Sciatic nerve (tissue), 2 donors: Measurements from ENCODE around the gene RNASE8. TPM values are rescaled to one million over a fixed set of nuclear protein-coding genes. Genes with fewer than 3 reads are reported as not detected.
A peak's percentile ranks its signal among the peaks of the same experiment; 100 is the strongest.

ENCODE experiments used
- ATAC-seq: fragments of 200-7000 bp; cut with Tn5 transposase; one replicate; pipeline ENCODE4 v1.9.1; 2020; ENCODE audit warnings: mild to moderate bottlenecking, moderate library complexity
- DNase-seq: peaks from one replicate; pipeline ENCODE4 v3.0.0-alpha.2; 2020; ENCODE audit warnings: low spot score
- intact Hi-C: fragments of 100-400 bp; cut with DNase I; formaldehyde crosslinking; loops from one replicate; pipeline ENCODE4 v1.14.2; 2022
- total RNA-seq: library from RNA; stranded (reverse); fragmentation: NEBNext Ultra II Directional; extraction: Animal tissue kit (Norgen Biotek cat#: 25700); gene quantifications from one replicate; pipeline ENCODE4 v1.2.1, GENCODE V29; 2021
- donor health status: DM: no; HTN: no; CAD: no.
- donor health status: DM: no; HTN: no; CAD: no.

Gene RNASE8
- total RNA-seq, 1 donor from 2014 or later: not detected

DNA sequence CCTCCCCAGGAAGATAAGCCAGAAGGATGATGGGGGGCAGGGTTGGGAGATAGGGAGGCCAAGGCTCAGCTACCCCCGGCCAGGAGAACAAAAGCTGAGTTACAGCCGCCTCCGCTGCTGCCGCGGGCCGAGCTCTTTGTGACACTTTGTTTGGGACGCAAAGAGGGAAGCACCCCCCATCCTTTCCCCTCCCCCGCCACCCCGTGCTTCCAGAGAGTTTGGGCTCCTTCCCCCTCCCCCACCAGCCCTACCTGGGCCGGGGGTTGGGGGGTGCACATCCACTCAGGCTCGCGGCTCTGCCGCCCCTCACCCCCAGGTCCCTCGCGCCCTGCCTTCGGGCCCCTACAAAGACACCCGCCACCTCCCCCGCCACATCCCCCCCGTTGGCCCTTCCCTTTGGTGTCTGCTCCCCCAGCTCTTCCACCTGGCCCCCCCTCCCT is 40.0 kb downstream of the RNASE8 start:
- intact Hi-C loops: no loop called here
- DNase-seq (no peak), ATAC-seq (peak; percentile 41)

DNA sequence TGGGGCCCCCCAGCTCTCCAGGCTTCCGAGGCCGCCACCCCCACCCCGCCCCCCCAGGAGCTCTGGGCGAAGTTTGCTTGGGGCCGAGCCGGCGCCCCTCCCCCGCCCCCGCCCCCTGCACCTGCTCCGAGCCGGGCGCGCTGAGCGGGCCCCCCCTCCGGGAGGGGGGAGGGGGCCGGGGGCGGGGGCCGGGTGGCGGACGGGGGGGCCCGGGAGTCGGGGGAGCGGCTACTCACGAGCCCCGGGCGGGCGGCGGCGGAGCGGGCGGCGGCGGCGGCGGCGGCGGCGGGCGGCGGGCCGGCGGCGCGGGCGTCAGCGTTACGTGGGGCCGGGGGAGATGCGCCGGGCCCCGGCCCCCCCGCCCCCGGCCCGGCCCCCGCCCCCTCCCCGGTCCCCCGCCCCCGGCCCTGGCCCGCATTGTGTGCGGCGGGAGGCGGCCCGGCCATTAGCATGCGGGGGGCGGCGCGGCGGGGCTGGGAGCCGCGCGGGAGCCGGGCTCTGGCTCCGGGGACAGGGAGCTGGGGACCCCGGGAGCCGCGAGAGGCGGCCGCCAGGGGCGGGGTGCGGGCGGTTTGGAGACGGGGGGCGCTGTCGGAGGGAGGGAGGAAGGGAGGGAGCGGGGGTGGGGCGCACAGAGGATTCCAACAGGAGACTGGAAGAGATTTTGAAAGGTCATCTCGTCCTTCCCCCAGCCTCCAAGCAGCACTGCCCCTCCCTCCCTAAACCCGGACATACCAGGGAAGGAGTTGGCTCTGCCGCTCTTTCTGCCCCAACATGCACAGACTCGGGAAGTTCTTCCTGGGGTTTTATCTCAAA is 40.7 kb downstream of the RNASE8 start, which contains the start of gene ZNF219:
Gene ZNF219, minus strand, starts transcription at position 580 of the 816 bp plus-strand sequence. CDS start 5,064 bp downstream, outside the sequence.
- ATAC-seq: peak; percentile 37
- peak; percentile 78 for DNase-seq
- intact Hi-C loops: no loop called here

DNA sequence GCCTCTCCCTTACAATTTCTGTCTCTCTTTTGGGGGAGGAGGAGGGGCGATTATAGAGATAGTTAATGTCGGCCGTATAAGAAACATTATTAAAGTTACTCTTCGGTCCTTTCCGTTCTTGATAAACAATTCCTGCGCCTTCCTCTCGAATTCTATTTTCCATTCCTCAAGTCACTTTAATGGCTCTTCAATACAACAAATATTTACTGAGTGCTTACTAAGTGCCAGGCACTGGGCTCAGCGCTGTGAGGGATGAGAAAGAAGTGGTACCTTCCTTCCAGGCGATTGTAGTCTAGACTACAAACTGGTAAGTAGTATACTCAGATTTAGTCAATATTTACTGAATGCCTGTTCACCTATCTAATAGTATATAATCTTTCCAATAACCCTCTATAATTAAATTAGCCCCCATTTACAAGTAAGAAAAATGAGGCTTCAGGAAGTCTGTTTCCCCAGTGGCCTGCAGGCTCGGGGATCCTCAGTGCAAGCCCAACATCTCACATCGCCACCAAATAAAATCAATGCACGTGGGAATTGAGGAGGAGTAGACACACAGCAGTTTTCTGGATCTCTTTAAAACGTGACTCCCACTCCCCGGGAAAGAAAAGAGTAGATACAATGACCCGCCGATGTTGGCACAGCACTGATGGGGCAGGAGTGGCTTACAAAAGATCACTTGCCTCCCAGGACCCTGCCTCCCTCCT is 41.4 kb downstream of the RNASE8 start:
- no peak for DNase-seq
- ATAC-seq: no peak
- intact Hi-C loops: no loop called here

DNA sequence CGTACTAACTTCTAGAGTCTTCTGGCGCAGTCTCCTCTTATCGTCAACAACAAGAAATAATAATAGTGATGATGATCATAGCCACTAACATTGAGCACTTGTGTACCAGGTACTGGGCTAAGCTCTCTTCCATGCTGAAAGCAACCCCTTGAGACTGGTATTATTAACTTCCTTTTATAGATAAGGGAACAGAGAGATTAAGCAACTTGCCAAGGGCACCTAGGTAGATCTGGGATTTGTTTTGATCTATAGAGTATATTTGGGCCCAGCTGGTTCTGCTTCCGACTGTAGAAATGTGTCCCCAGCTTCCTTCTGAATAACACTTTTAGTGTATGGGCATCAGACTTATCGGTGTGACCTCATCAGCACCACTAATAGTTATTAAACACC is 42.0 kb downstream of the RNASE8 start:
- DNase-seq: no peak
- intact Hi-C loops: no loop called here
- no peak for ATAC-seq

DNA sequence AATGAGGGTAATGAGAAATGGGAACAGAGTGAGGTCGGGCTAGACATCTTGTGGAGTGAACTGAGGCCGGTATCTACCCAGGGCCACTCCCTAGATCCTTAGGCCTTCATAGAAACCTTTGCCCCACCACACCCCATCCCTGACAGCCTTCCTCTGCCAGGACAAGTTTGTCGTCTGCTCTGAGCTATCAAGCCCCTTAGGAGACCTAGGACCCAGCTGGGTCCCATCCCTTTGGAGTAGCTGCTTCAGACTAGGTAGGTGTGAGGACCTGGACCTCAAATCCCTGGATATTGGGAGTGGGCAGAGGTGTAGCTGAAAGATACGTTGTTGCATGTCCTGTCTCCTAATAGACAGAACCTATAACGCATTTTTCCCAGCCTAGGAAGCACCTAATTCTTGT is 43.3 kb downstream of the RNASE8 start, which contains the start of gene TMEM253:
Gene TMEM253, plus strand, starts transcription at position 136 of the 400 bp plus-strand sequence. CDS start 278 bp downstream, outside the sequence.
- intact Hi-C loops: no loop called here
- no peak for ATAC-seq
- no peak for DNase-seq

DNA sequence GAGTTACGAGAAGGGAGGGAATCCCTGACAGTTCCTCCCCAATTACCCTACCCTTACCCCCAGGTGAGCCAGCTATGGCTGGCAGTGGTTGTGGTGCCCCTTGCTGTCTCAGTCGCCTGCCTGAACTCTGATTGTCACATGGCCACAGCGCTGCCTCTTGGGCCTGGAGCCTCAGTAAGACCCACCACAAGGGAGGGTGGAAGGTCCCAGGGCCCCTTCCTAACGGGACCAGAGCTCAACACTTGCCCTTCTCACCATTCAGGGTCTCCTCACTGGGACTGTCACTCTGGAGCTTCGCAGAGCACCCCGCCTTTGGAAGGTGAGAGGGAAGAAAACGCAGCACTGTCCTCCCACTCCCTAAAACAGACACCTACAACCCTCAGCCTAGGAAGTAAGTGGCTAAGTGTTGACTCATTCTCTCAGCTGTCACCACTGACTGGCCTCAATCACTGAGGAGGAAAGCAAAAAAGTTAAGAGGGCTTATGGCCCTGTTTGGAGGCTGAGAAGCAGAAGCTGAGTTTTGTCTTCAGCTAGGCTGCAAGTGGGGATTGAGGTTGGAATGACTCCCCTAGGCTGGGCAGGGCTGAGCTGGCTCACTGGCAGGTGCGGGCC is 44.3 kb downstream of the RNASE8 start:
- no peak for DNase-seq
- no peak for ATAC-seq
- intact Hi-C loops: no loop called here

DNA sequence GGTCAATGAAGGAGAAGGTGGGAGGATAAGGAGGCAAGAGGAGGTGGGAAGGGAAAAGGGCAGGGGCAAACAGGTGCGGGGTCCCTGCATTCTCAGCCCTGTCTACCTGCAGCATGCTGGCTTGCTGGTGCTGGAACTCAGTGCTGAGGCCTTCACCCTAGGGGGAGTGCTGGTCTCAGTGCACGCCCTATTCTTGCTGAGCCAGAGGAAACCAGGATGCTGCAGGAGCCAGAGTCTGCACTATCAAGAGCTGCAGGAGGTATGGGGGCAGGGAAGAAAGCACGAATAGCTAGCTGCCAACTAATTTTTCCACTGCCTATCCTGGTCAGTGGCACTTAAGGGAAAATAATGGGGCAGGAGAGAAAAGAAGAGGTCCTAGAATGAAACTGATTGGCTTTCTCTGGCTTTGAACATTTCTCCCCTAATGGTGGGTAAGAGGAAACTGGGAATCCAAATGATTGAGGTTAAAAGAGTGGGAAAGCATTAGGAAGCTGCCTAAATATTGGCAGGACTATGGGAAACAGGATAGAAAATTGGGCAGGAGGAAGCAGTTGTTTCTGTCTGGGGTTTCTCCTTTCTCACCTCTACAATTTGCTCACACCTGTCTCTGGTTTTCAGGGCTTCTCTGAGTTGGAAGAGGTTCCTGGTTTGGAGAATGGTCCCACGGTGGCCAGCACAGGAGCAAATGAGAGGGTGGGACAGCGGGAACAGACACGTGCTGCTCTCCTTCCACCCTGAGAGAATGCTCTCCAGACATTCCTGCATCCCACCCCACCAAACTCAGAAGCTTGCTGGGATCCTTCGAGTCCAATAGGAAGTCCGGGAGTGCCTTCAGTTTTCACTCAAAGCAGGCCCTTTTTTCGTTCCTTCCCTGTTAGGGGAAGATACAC is 45.1 kb downstream of the RNASE8 start:
- intact Hi-C loops: no loop called here
- ATAC-seq: no peak
- no peak for DNase-seq

DNA sequence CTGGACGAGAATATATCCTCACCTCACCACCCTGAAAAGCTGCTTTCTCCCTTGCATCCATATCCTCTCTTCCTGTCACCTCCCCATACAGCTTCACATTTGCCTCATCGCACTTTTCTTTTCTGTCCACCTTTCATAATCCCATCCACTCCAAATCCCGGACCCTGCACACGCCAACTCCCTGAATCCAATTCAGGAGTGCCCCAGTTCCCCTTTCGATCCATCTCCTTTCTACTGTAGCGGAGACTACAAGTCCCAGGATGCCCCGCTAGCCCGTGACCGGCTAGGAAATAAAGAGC is 45.7 kb downstream of the RNASE8 start:
- intact Hi-C loops: no loop called here
- no peak for DNase-seq
- no peak for ATAC-seq

DNA sequence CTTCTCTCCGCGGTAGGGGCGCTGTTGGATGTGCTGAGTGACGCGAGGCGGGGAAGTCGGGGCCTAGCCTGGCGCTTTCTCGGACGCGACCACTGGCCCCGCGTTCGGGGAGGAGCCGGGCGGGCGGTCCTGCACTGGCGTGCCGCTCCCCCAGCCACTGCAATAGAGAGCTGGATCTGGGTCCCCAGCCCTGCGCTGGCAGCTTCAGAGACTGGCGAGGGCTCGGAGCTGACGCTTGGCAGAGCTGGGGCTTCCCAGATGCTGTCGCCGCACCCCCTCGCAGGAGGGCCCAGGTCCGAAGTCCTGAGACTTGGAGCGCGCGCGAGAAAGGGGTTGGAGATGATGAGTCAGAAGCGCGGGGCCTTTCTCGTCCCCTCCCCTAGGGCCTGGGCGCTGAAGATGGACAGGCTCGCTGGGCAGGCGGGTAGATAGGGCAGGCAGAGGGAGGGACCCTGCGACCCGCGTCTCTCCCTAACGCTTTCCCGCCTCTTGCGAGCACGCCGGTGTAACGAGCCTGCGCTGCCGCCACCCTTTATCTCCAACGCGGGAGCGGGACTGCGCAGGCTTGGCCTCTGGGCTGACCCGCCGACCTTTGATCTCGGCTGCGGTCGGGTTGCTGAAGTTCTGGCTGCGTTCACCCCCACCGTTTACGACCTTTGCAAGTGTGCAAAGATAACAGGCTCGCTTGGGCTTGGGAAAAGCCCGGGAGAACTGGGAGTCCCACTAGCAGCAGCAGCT is 46.3 kb downstream of the RNASE8 start:
- DNase-seq: peak; percentile 97
- peak; percentile 97 for ATAC-seq
- intact Hi-C loops: no loop called here

DNA sequence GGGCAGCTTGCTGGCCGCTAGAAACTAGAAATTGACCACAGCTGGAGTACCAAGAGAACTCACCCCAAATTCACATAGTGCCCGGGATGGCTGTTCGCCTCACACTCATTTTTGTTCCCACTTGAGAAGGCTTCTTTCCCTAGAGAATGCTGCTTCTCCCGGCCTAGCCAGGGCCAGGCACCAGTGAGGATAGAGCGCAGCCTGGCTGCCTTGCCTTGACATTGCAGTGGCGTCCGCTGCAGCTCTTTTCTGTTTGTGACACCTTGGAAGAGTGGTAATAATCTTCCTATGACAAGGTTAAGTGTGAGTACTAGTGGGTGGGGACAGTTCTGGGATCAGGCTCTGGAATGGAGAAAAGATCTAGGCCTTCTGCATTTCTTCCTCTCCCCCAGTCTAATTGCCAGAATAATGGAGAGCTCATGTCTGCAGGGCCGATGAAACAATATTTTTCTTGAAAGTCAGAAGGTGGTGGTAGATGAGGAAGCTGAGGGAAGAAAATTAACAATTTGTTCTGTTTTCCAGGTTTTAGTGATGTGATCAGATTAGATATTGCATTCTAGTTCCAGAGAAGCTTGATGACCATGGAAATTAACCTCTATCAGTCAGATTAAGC is 46.9 kb downstream of the RNASE8 start:
- ATAC-seq (peak; percentile 83), DNase-seq (peak; percentile 85)
- intact Hi-C loops: no loop called here

DNA sequence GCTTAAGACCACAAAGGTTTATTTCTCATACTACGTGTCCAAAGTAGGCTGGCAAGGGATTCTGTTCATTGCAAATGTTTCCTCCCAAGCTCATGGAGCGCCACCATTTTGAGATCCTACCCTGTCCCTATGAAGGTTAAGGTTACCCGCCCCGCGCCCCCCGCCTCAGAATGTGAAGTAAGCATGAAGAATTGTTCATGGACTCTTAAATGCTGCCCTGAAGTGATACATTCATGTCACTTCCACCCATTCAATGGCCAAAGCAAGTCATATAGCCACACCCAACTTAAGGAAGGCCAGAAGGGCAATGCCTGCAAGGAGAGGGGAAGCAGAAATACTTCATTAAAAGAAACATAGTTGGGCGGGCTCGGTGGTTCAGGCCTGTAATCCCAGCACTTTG is 47.5 kb downstream of the RNASE8 start:
- intact Hi-C loops: no loop called here
- no peak for DNase-seq
- ATAC-seq: no peak

DNA sequence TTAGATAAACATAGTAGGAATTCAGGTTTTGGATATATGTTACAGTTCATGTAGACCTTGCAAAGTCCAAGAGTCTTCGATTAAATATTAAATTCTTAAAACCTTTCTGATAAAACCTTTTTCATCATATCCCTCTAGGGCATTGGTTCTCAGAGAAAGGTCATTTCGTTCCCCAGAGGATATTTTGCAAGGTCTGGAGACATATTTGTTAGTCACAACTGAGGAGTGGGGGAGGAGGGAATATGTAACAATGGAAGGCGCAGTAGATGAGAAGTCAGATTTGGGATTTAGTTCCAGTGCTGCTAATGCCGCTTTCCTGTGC is 48.5 kb downstream of the RNASE8 start:
- intact Hi-C loops: no loop called here
- ATAC-seq: no peak

DNA sequence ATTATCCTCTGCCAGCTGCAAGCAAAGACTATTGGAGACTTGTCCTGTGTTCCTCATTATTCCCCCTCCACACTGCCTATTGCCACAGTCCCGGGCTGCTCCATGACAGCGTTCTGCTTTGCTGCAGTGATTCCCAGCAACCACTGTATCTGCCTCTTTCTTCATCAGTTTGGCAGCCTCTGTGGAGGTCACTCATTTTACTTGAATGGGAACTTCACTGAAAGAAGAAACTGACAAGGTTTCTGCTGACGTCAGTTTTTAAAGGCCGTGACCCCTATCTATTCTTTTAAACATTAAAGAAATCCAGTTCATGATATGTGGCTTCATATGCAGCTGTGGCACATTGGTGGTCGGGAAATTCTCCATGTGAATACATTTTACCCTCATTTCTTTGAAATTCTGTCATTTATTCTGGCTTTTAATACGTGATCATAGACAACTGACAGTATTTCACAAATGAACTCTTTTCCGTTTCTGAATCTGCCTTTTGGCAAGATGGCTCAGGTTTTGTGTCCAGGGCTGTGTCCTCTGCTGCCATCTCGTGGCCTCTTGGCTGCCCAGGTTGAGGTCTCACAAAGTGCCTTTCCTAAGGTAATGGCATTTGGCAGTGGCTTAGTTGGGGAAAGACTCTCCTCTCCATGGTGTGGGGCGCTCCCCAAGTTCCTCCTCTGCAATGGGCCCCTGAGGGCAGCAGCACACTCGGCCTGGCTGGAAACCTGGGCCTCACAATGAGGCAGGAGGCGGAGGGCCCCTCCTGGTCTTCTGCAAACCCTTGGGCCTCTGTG is 49.1 kb downstream of the RNASE8 start:
- intact Hi-C loops: no loop called here
- peak; percentile 88 for DNase-seq
- no peak for ATAC-seq

More for the DNA sequence above, 48.5 kb downstream of the RNASE8 start:
- DNase-seq: no peak

DNA sequence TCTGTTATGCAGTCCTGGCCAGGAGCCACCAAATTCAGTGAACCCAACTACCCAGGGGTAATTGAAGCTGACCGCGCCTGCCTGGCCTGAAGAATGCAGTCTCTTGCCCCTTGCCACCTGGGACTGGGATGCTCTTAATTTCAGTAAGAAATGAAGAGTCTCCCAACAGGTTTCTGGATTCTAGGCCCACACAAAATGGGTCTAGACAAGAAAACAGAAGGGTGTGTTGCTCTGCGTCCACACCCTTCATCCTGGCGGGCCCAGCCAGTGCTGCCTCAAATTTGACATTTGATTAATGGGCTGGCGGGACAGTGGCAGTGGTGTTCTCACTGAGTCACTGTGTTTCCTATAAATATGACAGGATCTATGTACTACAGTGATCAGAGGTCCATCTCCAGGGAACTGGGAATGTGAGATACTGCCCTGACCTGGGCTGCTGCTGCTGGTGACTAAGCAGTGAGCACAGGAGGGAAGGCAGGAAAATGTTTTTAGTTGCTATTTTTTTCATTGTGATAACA is 49.7 kb downstream of the RNASE8 start:
- DNase-seq (no peak), ATAC-seq (no peak)
- intact Hi-C loops: no loop called here
